Stimulated activated CD8-positive, alpha-beta memory T cell treated with anti-CD3 and anti-CD28 coated beads, Interleukin-4, amount 100 ng/mL, for 24 hours (primary cell): Measurements from ENCODE around the gene KDM6A.
"Not testable (repeated sequence)": the region's sequence is repeated elsewhere in the genome, so short reads cannot be mapped to it uniquely, and the experiment has no call there.

ENCODE experiments used
- DNase-seq: peaks from one replicate; pipeline ENCODE4 v3.0.0-alpha.2; 2020; ENCODE audit warnings: low read depth

The KDM6A gene

GRCh38 chrX:44927398-44927797, 54.4 kb downstream of the KDM6A start:
- DNase-seq = no peak

GRCh38 chrX:44931441-44931973, 58.5 kb downstream of the KDM6A start:
- no peak for DNase-seq

DNA sequence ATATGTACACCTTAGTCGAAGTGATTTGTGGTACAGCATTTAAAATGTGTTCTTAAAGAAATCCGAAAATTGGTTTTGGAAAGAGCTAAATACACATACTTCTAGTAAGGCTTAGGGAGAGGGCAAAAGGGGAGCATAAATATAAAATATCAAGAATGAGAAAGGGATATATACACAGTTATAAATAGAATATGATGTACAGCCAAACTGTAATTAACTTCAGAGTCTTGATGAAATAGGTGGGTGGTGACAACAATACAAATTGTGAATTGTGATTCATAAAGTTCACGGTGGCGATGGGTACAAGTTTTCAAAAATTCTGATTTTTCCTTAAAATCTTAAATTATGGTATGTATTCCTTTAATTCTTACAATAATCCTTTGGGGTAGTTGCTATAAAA, 62.2 kb downstream of the KDM6A start:
- no peak for DNase-seq

- no peak for DNase-seq
Observed at GRCh38 chrX:44935640-44936039, 62.7 kb downstream of the KDM6A start.

DNA sequence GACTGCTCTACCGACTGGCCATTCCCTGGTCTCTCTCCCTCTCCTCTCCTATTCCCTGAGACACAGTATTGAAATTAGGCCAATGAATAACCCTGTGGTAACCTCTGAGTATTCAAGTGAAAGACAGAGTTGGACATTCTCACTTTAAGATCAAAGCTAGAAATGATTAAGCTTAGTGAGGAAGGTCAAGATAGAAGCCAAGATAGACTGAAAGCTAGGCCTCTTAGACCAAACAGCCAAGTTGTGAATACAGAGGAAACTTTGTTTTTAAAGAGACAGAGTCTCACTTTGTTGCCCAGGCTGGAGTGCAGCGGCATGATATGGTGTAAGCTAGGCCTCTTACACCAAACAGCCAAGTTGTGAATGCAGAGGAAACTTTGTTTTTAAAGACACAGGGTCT, 64.6 kb downstream of the KDM6A start:
- DNase-seq = no peak

DNA sequence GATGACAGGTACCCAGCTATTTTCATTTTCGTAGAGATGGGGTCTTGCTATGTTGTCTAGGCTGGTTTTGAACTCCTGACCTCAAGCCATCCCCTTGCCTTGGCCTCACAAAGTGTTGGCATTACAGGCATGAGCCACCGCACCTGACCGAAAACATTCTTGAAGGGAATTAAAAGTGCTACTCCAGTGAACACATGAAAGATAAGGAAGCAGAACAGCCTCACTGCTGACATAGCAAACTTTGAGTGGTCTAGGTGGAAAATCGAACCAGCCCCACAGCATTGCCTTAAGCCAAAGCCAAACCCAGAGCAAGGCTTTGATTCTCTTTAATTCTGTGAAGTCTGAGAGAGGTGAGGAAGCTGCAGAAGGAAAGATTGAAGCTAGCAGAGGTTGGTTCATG, 65.1 kb downstream of the KDM6A start:
- no peak for DNase-seq

GRCh38 chrX:44940541-44940940, 67.6 kb downstream of the KDM6A start:
- DNase-seq = not testable (repeated sequence)

DNA sequence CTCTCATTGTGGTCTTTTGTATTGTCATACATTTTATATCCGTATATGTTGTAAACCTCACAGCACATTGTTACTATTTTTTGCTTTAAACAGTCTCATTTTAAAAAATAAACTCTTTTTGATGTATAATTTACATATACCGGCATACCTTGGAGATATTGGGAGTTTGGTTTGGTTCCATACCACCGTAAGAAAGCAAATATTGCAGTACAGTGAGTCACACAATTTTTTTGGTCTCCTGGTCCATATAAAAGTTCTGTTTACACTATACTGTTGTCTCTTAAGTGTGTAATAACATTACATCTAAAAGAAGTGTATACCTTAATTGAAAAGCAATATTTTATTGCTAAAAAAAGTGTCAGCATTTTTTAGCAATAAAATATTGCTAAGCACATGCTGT, 70.0 kb downstream of the KDM6A start:
- DNase-seq = no peak

GRCh38 chrX:44944894-44945293, 71.9 kb downstream of the KDM6A start:
- no peak for DNase-seq

DNA sequence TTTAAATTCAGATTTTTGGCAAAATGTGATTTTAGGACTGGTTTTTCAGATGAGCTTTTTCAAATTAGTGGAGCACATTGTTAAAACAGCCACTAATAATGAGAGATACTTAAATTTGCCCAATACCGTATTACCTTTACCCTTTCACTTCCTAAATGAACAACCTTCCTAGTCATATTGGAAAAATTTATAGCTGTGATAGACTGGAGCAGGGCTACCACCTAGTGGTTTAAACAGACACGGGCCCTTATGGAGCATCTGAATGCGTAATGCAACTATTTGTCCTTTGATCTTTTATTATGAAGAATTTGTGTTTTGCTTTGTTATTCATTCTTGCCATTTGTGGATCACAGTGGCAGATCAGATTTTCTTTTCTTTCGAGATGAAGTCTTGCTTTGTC, 72.7 kb downstream of the KDM6A start:
- no peak for DNase-seq

DNA sequence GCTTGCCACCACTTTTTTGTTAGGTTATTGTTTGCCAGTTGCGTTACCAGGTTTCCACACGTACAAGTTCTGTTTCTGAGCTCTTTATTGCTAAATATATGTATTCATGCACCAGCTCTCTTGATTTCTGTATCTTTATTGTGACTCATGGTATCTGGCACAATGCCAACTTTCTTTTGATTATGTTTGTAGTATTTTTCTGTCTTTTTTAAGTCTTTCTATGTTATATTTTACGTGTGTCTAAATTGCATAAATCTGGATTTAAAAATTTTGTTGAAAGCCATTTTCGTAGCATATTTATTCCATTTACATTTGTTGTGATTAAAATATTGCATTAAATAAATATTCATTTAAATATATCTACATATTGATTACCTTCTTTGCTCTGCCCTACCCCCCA, 73.8 kb downstream of the KDM6A start:
- DNase-seq = no peak

DNA sequence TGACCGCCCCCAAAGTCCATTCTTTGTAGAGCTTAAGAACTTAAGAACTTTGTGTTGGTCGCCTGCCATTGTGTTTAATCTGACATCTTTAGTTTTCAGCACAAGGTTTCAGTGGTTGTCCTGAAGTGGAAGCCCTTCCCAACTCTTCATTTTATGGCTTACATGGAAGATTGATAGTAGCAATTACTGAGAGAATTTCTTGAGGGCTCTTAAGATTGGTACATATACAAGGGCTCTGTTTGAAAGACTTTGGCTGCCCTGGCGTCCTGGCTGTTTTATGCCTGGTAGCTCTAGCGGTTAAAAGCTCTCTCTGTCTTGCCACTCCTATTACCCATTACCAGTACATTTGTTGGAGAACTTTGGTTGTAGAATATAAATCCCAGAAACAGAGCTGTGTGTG, 75.0 kb downstream of the KDM6A start:
- DNase-seq = no peak

DNA sequence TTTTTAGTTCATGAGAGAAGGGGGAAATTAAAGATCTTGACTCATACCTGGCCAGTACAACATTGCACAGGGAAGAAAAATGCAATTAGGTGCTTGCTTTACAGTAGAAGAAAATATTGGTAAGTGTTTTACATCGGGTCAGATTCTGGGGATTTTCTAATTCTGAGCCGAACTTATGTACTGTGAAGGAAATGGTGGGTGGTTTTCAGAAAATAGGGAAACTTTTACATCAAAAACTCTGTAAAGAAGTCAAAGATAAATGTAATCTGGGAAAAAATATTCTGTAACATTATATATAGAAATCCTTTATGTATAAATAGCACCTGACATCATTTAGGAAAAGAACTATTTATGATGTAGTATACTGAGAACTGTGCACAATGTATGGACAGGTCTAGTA, 75.4 kb downstream of the KDM6A start:
- DNase-seq = no peak

DNA sequence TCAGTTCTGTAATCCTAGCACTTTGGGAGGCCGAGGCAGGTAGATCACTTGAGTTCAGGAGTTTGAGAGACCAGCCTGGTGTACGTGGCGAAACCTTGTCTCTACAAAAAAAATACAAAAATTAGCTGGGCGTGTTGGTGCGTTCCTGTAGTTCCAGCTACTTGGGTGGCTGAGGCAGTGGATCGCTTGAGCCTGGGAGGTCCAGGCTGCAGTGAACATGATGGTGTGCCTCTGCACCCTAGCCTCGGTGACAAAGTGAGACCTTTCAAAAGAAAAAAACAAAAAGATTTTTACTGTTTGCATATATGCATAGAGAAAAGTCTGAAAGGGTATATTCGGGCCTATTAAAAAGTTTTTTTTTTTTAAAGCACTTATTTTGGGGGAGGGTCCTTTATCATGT, 76.1 kb downstream of the KDM6A start:
- DNase-seq = no peak

GRCh38 chrX:44950471-44951366, 77.7 kb downstream of the KDM6A start:
- DNase-seq = not testable (repeated sequence)

- DNase-seq = no peak
Observed at GRCh38 chrX:44951572-44952067, 78.6 kb downstream of the KDM6A start.

DNA sequence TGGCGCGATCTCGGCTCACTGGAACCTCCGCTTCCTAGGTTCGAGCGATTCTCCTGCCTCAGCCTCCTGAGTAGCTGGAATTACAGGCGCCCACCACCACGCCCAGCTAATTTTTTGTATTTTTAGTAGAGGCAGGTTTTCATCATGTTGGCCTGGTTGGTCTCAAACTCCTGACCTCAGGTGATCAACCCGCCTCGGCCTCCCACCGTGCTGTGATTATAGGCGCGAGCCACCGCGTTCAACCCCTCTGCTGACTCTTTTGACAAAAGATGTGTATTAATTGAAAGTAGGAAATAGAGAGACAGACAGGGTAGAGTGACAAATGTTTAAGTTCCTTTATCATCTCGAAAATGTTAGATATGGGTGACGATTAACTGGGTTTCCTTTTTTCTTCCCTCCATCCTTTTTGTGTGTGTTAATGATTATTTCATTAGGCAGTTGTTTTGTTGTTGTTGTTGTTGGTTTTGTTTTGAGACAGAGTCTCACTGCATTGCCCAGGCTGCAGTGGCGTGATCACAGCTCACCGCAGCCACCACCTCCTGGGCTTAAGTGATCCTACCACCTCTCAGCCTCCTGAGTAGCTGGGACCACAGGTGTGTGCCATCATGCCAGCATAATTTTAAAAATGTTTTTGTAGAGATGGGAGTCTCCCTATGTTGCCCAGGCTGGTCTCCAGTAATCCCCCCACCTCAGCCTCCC, 79.5 kb downstream of the KDM6A start:
- DNase-seq = no peak

- DNase-seq = no peak
Observed at GRCh38 chrX:44953734-44954502, 80.9 kb downstream of the KDM6A start.

- DNase-seq = no peak
Observed at GRCh38 chrX:44954562-44954961, 81.6 kb downstream of the KDM6A start.

DNA sequence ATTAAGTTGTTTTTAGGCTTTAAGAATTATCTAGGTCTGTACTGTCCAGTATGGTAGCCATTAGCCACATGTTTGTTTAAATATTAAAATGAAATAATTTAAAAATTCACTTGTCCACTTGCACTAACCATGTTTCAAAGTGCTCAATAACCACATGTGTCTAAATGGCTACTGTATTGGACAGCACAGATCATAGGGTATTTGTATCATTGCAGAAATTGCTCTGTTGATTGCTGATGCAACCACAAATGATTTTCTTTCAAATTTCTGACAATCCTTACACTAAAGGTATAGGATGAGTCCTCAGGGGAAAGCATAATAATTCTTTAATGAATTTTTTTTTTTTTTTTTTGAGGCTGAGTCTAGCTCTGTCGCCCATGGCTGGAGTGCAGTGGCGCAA, 84.9 kb downstream of the KDM6A start:
- DNase-seq = no peak

DNA sequence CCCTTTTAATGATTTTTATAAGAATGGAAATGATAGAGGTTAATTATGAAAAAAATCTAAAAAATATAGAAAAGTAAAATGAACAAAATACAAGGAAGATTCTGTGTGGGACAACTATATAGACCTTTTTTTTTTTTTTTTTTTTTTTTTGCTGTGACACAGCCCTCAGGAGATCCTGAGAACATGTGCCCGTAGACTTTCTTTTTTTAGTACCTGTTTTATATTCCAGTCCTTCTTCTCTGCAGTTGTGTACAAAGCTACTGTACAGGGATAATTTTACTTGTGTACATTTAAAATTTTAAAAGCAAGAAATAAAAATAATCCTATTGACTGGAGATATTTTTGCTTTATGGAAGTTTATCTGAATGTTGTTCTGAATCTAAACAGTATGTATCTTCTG, 85.5 kb downstream of the KDM6A start:
- DNase-seq = no peak
